ENCODE results near the gene CNTNAP2.
"Not testable (repeated sequence)": the region's sequence is repeated elsewhere in the genome, so short reads cannot be mapped to it uniquely, and the experiment has no call there.

Gene CNTNAP2

DNA sequence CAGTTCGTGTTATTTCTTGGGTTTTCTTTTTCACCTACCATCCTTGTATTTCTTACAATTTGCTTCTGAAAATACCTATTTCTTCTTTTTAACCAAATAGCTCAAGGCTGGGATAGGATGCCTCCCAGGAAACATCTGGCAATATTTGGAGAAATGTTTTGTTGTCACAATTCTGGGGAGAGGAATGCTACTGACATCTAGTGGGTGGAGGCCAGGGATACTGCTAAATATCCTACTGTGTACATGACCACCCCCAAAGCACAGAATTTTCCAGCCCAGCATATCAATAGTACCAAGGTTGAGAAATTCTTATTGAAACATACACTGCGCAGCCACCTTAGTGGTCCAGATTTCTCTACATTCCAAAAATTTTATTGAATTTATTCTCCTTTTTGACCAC lies 55.5 kb downstream of the CNTNAP2 start:
- DNase-seq = no peak

DNA sequence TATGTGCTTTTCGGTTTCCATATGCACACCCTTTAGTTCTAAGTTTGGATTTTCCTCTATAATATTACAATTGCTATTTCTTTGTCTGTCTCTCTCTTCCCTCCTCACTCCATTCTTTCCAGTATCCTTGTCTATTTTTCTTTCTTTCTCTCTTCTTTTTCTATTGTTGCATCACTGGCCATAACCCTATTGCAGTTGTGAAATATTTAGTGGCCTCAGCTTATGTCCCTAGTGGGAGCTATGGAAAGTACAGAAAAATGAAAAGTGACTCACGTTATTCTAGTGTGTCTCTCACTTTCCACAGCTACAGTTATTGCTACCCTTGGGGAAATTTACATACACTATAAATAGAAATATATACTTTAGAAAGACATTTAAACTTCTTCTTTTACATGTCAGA lies 59.1 kb downstream of the CNTNAP2 start:
- no peak for DNase-seq

DNA sequence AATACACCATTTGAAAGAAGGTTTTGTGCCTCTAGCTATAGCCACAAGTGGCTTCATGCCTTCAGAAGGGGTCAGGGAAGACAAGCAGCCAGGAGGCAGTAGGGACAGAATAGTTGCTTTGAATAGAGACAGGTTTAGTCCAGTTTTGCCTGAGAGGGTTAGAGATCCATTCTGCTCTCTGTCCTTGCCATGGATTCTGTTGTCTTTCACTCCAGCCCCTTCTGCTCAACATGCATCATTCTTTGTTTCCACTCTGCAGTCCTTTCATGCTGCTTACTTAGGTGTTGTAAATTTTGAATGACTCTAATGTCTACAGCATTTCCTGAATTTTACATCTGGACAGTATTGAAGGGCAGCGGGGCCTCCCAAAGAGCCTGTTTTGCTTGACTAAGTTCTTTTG lies 60.3 kb downstream of the CNTNAP2 start:
- no peak for DNase-seq

DNA sequence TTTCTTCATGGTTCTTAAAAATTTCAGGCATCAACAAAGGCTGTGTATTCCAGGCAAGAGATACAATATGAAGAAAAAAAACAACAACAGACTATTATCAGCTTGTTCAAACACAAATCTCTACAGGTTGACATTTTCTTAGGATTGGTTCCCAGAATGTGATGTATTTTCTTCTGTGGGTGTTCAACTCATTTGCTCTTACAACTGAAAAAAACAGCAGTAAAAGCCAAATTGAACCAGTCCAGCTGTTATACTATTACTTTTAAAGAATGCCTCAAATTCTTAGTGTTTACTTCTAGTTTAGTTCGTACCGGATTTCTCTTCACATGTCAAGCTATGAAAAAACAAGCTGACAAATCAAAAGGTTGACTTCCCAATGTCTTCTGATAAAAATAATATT lies 60.7 kb downstream of the CNTNAP2 start:
- no peak for DNase-seq

DNA sequence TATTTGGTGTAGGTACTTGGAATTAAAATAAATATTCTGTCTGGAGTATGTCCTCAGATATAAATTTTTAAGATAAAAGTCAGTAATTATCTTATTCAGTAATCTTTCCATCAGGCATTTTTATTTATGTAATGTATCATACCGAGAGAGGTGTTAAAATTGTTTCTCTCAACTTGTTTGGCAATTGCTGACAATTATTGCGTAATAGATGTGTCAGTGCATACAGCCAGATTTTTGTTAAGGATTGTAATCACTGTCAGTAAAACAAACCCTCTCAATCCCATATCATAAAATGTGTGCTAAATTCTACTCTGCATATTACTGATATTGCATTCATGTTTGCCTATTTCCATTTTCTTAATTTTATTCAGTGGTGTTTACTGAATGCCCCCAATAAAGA lies 69.2 kb downstream of the CNTNAP2 start:
- no peak for DNase-seq

DNA sequence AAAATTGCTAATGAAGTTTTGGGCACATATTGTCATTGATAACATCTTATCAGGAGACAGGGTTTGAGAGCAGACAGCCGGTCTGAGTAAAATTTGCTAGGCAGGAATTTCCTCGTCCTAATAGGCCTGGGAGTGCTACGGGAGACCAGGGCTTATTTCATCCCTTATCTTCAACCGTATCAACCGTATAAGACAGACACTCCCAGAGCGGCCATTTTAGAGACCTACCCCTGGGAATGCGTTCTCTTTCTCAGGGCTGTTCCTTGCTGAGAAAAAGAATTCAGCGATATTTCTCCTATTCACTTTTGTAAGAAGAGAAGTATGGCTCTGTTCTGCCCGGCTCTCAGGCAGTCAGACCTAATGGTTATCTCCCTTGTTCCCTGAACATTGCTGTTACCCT lies 74.8 kb downstream of the CNTNAP2 start:
- DNase-seq = not testable (repeated sequence)

DNA sequence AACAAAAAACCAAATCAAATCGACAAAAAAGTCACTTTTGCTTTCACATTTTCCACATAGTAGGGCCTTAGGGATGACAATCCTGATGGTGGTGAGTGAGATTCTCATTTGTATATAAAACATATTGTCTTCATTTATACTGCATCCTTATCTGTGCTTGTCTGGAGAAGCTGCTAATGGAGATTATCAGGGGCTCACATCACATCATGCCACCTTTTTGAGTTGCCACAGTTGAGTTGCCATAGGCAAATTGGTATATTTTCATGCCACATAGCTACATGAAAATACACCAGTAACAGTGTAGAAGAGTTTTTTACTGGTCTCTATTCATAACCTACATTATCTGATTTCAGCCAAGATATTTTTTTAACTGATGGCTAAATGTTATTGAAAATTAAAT lies 85.3 kb downstream of the CNTNAP2 start:
- DNase-seq = peak in 1 of 2 experiments; percentile 1

DNA sequence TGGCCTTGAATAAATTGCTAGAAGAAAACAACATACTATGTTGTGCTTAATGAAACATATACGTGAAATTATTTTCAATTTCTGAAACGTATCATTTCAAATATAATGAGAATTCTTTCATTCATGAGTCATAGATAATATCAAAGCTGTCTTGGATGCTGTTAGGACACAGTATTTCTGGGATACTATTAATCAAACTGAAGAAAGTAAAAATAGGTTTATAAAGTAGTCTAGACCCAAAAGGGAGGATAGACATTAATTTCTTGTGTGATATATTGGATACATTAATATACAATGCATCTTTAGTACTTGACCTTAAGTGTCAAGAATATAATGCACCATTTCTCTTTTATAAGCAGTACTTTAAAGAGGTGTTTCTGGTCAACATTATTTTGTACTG lies 89.7 kb downstream of the CNTNAP2 start:
- DNase-seq = no peak

DNA sequence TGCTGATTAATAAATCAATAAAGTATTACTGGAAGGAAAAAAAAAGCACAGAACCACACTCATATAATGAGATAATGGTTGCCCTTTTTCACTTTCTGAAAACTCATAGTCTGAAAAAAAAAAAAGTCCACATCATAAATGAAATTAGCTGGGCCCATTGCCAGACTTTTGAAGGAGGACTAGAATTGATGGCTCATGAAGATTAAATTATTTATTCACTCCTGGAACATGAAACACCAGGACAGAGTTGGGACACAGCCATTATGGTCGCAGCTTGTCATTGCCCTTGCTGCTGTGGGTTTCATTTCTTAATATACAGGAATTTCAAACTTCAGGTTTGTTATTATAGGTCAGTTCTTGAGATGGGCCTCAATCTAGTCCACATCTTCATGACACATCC lies 91.9 kb downstream of the CNTNAP2 start:
- DNase-seq = no peak

DNA sequence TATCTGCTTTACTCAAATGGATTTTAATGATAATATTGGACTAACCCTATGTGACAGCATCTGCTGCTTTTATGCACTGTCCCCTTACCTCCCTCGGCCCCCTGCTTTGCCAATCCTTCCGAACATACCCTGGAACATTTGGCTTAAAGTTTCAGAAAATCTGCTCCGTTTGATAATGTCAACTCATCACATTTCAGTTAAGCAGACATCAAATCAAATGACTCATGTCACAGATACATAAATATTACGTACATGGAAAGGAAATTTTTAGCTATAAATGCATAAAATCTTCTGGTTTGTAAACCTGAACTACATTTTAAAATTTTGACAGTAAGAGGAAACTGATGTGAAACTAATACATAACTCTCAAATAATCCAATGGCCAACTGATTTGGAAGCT lies 98.2 kb downstream of the CNTNAP2 start:
- DNase-seq = no peak

DNA sequence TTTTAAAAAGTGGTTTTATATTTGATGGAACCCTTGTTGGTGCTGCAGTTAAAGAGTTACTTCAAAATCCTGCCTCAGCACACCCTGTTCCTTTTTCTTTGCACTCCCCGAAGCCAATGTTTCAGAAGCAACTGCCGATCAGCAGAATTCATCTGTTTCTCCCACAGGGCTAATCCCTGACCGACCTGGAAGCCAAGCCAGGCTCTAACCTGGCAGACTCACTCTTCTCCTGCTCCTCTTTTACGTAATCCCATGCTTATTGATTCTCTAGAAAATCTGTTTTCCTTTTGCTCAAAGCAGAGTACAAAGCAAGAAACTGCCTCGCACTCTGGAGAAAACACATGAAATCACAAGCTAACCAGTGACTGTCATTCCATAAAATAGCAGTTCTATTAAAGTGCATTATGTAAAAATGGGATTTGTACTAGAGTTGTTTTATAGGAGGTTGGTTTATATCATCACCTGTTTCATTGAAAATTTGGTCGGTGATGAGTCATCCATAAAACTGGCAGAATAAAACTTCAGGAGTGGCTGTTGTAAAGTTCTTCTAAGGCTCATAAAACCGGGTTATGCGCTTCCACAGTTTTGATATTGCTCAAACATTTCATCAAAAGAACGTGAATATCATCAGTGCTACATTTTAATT lies 99.9 kb downstream of the CNTNAP2 start:
- no peak for DNase-seq

DNA sequence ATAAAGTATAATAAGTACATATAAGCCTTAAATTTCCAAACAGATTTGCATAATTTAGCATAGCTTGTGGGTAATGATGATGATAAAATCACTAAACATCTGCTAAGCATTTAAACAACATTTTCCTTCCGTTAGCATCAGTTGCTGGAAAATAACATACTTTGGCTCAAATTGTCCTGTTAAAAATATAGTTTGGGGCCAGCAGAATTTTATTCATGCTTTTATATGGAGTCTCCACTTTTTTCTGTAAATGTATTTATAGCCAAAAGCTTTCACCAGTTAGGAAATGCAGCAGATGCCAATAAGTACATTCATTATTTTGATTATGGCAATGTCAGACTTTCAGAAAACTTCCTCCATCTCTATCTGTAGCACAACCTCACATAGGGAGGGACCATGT lies 107.2 kb downstream of the CNTNAP2 start:
- DNase-seq = no peak

DNA sequence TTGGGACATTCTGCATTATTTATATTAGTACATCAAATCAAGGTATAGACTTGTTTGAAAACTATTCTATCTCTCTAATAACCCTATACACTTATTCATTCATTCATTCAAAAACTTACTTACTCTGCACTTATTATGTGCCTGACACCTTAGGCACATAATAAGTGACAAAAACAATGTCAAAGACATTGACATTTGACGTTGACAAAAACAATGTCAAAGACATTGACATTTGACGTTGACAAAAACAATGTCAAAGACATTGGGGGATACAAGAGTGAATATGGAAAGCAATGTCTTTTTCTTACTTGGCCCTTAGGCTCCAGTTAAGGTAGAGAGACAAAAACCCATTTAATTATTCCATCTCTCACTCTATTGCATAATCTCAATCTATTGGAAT lies 116.0 kb downstream of the CNTNAP2 start:
- DNase-seq = no peak

DNA sequence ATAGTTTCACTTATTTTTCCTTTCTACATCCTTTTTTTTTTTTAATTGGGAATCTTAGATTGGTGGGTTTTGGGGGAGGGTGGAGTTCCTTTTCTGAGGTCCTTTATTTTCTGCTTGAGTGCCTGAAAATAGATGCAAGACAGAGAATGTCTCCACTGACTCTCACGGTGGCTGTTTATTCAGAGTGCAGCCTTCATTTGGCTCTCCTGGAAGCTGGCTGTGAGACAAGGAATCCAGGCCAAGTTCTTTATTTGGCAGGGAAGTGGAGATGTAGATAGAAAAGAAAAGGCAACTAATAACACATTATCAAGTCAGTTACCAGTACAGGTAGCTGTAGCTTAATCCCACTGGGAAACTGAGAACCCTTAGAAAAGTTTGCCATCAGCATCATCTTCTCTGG lies 118.6 kb downstream of the CNTNAP2 start:
- no peak for DNase-seq

DNA sequence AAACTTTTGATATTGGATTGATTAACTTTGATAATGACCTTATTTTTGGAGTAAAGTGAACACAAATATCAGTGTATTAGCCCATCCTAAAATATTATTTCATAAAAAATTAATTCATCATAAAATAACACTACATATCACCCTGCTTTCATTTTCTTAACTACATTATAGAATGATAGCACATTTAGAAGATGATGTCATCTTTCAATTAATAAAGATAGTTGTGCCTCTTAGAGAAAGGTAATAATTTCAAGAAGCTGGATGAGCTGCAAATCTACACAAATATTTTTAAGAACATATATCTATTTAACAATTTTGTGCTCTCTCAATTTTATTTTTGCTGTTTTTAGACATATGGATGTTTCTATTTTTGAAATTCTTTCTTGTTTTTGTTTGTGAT lies 126.1 kb downstream of the CNTNAP2 start:
- no peak for DNase-seq

DNA sequence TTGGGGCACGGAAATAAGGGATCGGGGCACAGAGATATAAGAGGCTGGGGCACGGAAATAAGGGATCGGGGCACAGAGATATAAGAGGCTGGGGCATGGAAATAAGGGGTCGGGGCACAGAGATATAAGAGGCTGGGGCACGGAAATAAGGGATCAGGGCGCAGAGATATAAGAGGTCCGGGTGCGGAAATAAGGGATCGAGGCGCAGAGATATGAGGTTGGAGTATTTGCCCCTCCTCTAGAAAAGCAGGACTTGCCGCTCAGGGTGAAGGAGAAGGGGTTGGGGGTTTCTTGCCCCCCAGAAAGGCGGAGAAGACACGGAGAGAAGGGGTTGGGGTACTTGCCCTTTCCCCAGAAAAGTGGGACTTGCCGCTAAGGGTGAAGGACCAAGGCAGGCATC lies 131.4 kb downstream of the CNTNAP2 start:
- not testable (repeated sequence) for DNase-seq

DNA sequence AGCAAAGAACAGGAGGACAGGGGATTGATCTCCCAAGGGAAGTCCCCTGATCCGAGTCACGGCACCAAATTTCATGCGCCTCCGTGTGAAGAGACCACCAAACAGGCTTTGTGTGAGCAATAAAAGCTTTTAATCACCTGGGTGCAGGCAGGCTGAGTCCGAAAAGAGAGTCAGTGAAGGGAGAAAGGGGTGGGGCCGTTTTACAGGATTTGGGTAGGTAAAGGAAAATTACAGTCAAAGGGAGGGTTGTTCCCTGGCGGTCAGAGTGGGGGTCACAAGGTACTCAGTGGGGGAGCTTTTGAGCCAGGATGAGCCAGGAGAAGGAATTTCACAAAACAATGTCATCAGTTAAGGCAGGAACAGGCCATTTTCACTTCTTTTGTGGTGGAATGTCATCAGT lies 132.1 kb downstream of the CNTNAP2 start:
- not testable (repeated sequence) for DNase-seq

DNA sequence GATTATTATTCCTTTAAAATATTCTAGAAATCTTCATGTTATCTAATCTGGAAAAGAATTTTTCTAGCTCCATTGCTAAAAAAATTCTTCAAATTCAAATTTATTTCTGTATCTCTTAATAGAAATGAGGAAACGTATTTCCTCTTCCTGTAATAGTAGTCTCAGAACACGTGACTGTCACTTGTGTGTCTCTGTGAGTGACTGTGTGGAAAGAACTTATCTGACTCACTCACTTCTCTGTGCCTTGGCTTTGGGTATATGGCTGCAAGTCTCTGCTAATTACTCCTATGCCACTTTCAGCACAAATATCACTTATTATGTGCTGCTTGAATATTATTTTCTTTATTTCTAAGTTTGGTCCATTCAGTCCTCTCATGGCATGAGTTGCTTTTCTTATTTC lies 132.7 kb downstream of the CNTNAP2 start:
- no peak for DNase-seq

DNA sequence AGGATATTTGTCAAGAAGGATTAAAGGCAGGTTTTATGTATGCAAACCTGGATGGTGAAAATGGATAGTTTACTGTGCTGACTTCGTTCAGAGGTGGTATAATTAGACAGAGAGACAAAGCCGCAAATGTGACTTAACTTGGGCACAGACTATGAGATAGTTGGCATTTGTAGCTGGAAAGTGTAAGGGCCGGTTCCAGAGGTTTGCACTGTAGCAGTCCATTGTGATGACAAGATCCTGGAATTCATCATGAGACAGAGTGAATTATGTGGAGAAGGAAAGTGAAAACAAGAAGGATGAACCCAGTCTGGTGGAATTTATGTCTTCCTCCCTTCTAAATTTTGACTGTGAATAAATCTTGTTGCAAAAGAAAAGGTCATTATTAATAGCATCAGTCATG lies 139.0 kb downstream of the CNTNAP2 start:
- DNase-seq = no peak

DNA sequence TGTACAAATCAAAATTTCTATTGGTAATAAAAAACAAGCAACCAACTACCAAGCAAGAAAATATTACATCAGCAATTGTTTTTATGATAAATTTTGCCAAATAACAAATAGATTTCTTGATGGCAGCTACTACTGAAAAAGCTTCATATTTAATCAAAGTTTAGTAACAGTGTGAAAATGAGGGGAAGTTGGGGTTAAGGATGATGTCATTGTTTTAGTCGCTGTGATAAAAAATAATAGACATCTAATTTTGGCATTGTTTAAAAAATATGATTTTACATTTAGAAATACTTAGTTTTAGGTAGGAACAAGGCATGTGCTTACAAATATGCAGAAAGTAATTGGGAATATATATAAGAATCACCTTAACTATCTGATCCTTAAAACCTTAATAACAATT lies 145.9 kb downstream of the CNTNAP2 start:
- no peak for DNase-seq

DNA sequence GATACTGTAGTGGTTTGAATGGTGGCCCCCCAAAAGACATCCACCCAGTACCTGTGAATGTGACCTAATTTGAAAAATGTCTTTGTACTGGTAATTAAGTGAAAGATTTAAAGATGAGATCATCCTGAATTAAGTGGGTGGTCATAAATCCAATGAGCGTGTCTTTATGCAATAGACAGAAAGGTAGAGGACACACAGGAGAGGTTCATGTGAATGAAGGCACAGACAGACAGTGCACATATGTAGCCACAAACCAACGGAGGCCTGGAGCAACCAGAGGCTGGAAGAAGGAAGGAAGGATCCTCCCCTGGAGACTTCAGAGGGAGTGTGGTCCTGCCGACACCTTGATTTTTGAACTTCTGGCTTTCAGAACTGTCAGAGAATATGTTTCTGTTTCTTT lies 160.3 kb downstream of the CNTNAP2 start:
- DNase-seq = no peak

DNA sequence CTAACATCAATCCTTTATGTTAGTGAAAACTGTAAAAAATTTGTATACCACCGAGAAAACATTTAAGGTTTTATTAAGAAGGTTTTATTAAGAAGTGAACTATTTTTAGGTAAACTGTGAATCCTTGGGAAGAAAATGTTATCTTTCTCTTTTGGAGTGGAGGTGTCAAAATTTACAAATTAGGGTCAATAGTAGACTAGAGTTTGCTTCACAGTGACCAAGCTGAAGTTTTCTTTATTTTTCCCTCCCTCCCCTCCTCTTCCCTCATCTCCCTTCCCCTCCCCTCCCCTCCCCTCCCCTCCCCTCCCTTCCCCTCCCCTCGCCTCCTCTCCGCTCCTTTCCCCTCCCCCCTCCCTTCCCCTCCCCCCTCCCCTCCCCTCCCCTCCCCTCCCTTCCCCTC lies 168.8 kb downstream of the CNTNAP2 start:
- no peak for DNase-seq

DNA sequence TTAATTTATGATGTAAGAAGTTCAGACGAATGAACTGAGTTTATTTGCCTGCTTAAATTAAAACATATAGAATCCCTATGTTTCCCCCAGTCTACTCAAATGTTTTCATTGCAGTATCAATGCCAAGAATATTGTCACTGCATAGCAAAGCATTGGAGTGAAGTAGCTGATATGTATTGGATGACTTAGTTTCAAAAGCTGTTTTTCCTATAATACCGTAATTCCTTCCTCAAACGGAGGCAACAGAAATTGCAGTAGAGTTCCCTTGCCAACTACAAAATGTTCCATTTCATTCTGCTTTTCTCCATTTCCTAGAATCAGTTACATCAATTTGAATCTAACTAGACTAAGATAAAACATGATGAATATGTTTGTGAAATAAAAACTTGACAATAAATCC lies 174.1 kb downstream of the CNTNAP2 start:
- no peak for DNase-seq

DNA sequence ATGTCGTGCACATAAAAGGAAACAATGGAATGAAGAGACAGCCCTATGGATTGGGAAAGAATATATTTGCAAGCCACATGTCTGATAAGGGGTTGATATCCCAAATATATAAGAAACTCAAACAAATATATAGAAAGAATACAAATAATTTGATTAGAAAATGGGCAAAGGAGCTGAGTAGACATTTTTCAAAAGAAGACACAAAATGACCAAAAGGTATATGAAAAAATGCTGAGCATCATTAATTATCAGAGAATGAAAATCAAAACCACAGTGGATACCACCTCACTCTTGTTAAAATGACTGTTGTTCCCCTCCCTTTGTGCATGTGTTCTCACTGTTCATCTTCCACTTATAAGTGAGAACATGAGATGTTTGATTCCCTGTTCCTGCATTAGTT lies 175.3 kb downstream of the CNTNAP2 start:
- no peak for DNase-seq

DNA sequence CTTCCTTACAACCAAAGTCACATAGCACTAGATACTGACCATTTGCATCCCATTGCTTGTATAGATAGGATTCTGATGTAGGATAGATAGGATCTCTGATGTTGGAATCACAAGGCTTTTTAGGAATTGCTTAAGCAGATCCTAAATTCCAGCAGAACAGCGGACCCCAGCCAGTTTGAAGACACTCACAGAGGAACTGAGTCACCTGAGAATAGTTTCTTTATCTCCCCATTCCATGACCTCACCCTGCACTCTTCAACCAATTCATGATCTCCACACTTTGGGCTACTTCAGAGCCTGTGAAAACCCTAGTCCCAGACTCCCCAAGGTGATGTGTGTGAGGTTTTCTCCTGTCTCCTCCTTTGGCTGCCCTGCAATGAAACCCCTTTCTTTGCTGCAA lies 179.4 kb downstream of the CNTNAP2 start:
- no peak for DNase-seq

DNA sequence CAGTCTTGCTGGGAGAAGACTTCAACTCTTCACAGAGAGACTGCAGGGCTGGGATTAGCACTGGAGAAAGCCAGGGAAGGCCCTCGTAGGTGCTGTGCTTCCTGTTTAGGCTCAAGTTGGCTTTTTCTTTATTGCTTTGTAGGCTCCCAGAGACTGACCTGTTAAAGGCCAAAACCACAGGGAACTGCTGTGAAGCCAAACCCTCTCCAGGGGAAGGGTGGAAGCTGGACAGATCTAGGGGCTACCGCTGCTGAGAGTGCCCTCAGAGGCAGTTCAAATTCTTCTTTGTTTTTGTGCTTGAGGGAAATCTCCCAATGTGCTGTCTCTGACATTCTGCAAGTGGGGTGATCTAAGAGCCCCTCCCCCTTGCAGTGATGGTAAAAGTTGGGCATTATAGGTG lies 198.4 kb downstream of the CNTNAP2 start:
- no peak for DNase-seq
